Measurements from ENCODE around the gene AHR.
"Not testable (repeated sequence)": the region's sequence is repeated elsewhere in the genome, so short reads cannot be mapped to it uniquely, and the experiment has no call there.

Gene AHR

DNA sequence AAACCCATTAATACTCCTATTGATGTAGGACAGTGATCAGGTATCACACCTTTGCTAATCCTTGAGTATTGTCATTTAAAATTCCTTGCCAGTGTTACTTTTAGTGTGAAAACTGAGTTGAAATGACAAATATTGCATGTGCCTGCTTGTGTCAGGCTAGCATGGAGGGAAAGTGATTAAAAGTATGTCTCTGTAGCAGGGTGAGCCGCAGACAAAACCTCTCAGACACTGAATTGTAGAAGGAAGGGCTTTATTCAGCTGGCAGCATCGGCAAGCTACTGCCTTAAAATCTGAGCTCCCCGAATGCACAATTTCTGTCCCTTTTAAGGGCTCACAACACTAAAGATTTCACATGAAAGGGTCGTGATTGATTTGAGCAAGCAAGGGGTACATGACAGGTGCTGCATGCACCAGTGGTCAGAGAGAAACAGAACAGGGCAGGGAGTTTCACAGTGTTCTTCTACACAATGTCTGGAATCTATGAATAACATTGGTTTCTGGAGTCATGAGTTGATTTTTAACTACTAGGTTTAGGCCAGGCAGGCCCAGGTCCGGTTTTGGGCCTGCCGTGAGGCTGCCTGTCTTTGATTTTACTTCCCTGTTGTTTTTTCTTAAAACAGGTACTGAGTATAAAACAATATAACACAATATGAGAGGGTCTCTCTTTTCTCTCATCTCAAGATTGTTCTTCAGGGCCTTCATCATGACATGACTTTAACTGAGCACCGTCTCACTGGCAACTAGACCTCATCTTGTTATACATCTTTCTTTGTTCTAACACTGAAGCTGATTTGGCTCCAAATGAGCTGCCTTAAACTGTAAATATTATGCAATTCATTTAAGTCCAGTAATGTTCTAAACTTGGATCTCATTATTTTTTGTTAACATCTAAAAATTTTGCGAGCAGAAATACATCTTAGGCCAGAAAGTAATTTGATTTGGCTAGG, 84.2 kb downstream of the AHR start:
- not testable (repeated sequence) for DNase-seq

GRCh38 chr7:17384400-17384799, 85.9 kb downstream of the AHR start:
- no peak for DNase-seq

DNA sequence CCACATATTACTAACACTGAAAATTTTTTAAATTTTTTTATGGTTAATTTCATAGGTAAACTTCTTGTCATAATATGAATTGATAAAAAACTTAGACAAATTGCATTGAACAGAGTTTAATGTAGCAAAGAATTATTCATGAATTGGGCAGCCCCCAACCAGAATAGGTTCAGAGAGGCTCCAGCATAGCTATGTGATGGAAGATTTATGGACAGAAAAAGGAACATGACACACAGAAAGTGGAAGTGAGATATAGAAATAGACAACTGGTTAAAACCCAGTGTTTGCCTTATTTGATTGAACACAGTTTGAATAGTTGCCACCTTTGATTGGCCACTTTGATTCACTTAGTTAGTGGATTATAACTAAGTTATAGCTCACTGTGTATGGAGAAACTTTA, 87.2 kb downstream of the AHR start:
- DNase-seq = no peak

DNA sequence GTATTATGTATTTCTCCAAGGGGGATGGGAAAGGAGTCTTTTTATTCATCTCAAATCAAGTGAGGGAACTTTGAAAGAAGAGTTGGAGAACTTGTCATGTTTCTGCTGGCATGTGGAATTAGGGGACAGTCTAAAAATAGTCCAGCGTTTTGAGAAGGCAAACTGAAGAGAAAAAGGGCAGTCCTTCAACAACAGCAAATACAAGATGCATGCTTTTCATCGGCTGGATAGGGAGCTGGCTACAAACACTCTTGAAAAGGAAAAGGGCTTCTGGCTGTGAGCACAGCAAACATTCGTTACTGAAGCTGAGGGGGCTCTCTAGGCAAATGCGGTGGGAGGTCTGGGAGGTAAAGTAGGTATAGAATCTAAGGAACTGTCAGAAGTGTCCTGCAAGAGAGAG, 91.9 kb downstream of the AHR start:
- no peak for DNase-seq

DNA sequence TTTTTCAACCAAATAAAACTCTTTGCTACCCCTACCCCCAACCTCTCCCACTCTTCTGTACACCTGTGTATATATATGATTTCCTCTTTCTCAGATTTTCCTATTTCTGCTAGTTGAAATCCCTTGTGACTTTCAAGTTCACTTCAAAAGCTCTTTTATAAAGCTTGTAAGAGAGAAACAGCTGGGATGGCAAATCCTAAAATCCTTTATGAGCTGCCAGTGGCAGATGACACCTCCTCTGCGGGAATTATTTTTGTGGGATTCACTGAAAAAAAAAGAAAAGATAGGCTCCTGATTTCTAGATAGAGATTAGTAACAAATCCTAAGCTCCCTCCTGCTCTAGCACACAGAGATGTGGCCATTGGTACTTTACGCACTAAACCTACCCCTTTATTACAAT, 92.9 kb downstream of the AHR start:
- DNase-seq = no peak

DNA sequence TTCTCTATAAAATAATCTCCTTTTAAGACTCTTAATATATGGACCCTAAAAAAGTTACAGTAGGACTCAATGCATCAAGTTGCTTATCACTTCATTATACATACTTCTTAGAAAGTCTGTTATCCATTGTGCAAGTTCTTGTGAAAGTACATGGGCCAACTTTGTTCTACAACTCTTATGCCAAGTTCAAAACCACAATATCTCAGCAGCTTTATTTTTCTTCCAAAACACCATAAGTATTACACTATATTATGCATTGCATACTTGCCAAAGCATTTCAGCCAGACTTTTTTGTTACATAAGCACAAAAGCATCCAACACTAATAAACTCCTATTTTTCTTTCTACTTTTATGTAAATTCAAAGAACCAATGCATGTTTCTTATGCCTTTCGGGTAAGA, 94.4 kb downstream of the AHR start:
- DNase-seq = no peak

- not testable (repeated sequence) for DNase-seq
Observed at GRCh38 chr7:17394563-17394962, 96.1 kb downstream of the AHR start.

Measured in NCI-H69 (cell line).